ENCODE results near the gene MPST.

Gene MPST

DNA sequence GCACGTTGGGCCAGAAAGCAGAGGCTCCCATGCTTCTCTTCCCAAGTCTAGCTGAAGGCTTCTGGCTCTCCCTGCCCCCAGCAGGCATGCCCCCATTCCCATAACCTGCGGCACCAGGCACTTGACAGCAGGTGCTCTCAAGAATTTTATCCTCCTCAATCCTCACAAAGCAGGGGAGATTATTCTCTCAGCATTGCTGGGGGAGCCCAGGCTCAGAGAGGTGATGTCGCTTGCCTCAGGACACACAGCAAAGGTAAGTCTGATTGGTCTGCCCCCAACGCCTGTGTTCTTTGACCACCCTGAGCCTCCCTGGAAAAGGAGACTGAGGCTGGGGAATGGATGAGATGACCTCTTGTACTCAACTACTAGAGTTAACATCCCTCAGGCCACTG lies 5.1 kb upstream of the MPST start:
- no peak overlapping the region for H3K27ac ChIP-seq (ENCODE audit: low read depth, low read length)
- no peaks in the 10 kb centered on the region for H3K9me3 ChIP-seq (ENCODE audit: insufficient read depth, low read length)
- no peaks in the 10 kb centered on the region for H3F3A ChIP-seq (ENCODE audit: insufficient read depth)

DNA sequence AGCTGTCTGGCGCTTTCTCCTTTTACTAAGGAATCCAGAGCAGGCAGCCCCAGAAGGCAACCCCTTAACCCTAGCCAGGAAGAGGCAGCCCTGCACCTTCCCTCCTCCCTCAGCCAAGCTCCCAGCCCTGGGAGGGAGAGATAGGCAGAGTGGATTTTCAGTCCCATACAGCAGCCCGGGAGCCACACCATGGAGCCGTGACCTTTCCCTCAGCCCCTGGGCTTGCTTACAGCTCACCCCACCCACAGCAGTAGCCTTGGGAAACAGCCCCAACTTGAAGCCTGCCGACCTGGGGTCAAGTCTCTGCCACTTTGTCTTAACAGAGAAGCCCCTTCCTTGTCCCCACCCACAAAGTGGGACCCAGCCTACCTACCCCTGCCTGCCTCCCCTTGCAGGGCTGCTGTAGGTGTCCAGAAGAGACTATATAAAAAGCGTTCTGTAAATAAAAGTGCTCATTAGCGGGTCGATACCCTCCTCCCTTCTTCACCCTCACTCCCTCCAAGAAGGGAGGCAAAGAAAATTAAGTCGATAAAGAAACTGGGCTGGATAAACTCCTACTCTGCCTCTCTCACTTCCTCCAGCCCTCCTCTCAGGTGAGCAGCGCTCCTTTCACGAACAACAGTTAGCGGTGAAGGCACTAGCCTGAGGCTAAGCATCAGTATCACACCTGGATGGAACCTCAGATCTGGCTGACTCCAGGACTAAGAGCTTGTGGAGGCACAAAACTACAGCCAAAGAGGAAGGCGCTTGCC lies 4.5 kb upstream of the MPST start:
- no peak overlapping the region for H2AFZ ChIP-seq (ENCODE audit: low read depth, low read length, severe bottlenecking)
- no peaks in the 10 kb centered on the region for H3F3A ChIP-seq (ENCODE audit: insufficient read depth)
- H3K27ac ChIP-seq (ENCODE audit: low read depth, low read length) = no peak overlapping the region
- no peak overlapping the region for H3K4me2 ChIP-seq (ENCODE audit: low read depth, low read length, poor library complexity, severe bottlenecking)
- TF ChIP-seq EZH2phosphoT487 (conservative IDR thresholded peaks at IDR 0.05; ENCODE audit: low read length) = no peak
- TF ChIP-seq, protein P1, sequence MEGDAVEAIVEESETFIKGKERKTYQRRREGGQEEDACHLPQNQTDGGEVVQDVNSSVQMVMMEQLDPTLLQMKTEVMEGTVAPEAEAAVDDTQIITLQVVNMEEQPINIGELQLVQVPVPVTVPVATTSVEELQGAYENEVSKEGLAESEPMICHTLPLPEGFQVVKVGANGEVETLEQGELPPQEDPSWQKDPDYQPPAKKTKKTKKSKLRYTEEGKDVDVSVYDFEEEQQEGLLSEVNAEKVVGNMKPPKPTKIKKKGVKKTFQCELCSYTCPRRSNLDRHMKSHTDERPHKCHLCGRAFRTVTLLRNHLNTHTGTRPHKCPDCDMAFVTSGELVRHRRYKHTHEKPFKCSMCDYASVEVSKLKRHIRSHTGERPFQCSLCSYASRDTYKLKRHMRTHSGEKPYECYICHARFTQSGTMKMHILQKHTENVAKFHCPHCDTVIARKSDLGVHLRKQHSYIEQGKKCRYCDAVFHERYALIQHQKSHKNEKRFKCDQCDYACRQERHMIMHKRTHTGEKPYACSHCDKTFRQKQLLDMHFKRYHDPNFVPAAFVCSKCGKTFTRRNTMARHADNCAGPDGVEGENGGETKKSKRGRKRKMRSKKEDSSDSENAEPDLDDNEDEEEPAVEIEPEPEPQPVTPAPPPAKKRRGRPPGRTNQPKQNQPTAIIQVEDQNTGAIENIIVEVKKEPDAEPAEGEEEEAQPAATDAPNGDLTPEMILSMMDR (IDR thresholded peaks at IDR 0.05; ENCODE audit: insufficient read depth, low read length, poor library complexity, severe bottlenecking) = no peak
- no peaks in the 10 kb centered on the region for H4K20me1 ChIP-seq (ENCODE audit: low read depth, low read length)
- no peaks in the 10 kb centered on the region for H3K27me3 ChIP-seq (ENCODE audit: low read length)
- H3K36me3 ChIP-seq (ENCODE audit: low read length) = no peaks in the 10 kb centered on the region
- H3K4me3 ChIP-seq (ENCODE audit: insufficient read depth, low read length, poor library complexity, severe bottlenecking) = no peak overlapping the region
- no peaks in the 10 kb centered on the region for H3K9me2 ChIP-seq (replicated peaks; ENCODE audit: insufficient read depth, low read length)
- no peaks in the 10 kb centered on the region for H3K9me3 ChIP-seq (ENCODE audit: insufficient read depth, low read length)
- no peaks in the 10 kb centered on the region for H3K79me2 ChIP-seq (ENCODE audit: insufficient read depth, low read length)
- H3K9ac ChIP-seq (ENCODE audit: low read length) = no peak overlapping the region

More for the DNA sequence above, 5.1 kb upstream of the MPST start:
- TF ChIP-seq EZH2phosphoT487 (conservative IDR thresholded peaks at IDR 0.05; ENCODE audit: low read length) = no peak
- TF ChIP-seq, protein P1 (IDR thresholded peaks at IDR 0.05; ENCODE audit: insufficient read depth, low read length, poor library complexity, severe bottlenecking) = no peak
- H3K79me2 ChIP-seq (ENCODE audit: insufficient read depth, low read length) = no peaks in the 10 kb centered on the region
- H3K36me3 ChIP-seq (ENCODE audit: low read length) = no peaks in the 10 kb centered on the region
- H4K20me1 ChIP-seq (ENCODE audit: low read depth, low read length) = no peaks in the 10 kb centered on the region
- H3K4me3 ChIP-seq (ENCODE audit: insufficient read depth, low read length, poor library complexity, severe bottlenecking) = no peak overlapping the region
- H3K9me2 ChIP-seq (replicated peaks; ENCODE audit: insufficient read depth, low read length) = no peaks in the 10 kb centered on the region
- no peaks in the 10 kb centered on the region for H3K27me3 ChIP-seq (ENCODE audit: low read length)
- H3K4me2 ChIP-seq (ENCODE audit: low read depth, low read length, poor library complexity, severe bottlenecking) = no peak overlapping the region
- H2AFZ ChIP-seq (ENCODE audit: low read depth, low read length, severe bottlenecking) = no peak overlapping the region
- H3K9ac ChIP-seq (ENCODE audit: low read length) = no peak overlapping the region

DNA sequence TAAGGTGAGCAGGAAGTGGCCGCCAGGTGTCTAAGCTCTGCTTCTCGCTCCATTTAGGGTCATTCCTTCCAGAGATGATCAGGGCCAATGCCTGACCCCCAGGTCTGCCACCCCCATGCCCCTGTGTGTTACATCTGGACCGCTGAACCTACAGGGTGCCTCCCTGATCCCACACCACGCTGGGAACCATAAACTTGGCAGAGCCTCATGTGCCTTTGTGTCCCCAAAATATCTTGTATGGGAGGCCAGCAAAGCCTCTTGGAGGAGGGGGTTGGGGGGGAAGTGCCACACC lies 4.0 kb upstream of the MPST start:
- Histone ChIP-seq H3K4me2 (ENCODE audit: low read depth, low read length, poor library complexity, severe bottlenecking) (no peak overlapping the region), H3K9me2 (replicated peaks; ENCODE audit: insufficient read depth, low read length) (no peaks in the 10 kb centered on the region), H3K4me3 (ENCODE audit: insufficient read depth, low read length, poor library complexity, severe bottlenecking) (no peak overlapping the region), H4K20me1 (ENCODE audit: low read depth, low read length) (no peaks in the 10 kb centered on the region), H3K9me3 (ENCODE audit: insufficient read depth, low read length) (no peaks in the 10 kb centered on the region), H3F3A (ENCODE audit: insufficient read depth) (no peaks in the 10 kb centered on the region), H3K27me3 (ENCODE audit: low read length) (no peaks in the 10 kb centered on the region), H3K27ac (ENCODE audit: low read depth, low read length) (no peak overlapping the region), H3K9ac (ENCODE audit: low read length) (no peak overlapping the region), H2AFZ (ENCODE audit: low read depth, low read length, severe bottlenecking) (no peak overlapping the region), H3K79me2 (ENCODE audit: insufficient read depth, low read length) (no peaks in the 10 kb centered on the region), H3K36me3 (ENCODE audit: low read length) (no peaks in the 10 kb centered on the region)
- TF ChIP-seq EZH2phosphoT487 (conservative IDR thresholded peaks at IDR 0.05; ENCODE audit: low read length) = no peak
- TF ChIP-seq, protein P1 (IDR thresholded peaks at IDR 0.05; ENCODE audit: insufficient read depth, low read length, poor library complexity, severe bottlenecking) = no peak

Data from SU-DHL-6 (cell line).